Non-pigmented ciliary epithelial cell (primary cell): ENCODE measurements around the gene CDR2L.
"Not testable (repeated sequence)": the region's sequence is repeated elsewhere in the genome, so short reads cannot be mapped to it uniquely, and the experiment has no call there.

Experiments used
- DNase-seq: peaks from one replicate; pipeline ENCODE4 v3.0.0-alpha.2; 2010; ENCODE audit warnings: low read depth

The CDR2L gene

DNA sequence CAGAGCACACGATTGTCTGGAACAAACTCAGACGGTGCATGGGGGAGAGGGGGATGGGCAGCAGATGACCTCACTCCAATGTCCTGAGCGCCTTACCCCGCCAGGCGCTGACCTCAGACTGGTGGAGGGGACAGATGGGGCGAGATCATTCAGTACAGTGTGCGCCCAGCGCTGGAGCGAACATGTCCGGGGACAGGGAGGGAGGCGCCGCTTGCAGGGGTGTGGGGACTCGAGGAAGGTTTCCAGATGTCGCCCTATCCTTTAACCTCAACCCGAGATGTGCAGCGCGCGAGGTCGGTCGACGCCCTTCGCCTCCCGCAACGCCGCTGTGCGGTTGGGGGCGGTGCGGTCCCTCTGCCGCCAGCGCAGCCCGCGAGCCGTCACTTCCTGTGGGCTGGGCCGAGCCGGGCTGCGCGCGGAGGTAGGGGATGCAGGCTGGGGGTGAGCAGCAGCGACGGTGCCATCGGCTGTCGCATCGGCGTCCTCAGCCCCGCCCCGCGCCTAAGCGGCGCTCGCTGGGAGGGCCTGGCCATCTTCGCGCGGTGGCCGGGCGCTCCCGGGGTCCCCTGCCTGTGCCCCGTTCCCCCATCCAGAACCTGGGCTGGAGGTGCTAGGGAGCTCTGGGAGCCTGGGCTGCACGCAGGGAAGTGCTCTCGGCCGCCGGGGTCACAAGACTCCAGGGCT is 5.3 kb upstream of the CDR2L start:
- no peak for DNase-seq

DNA sequence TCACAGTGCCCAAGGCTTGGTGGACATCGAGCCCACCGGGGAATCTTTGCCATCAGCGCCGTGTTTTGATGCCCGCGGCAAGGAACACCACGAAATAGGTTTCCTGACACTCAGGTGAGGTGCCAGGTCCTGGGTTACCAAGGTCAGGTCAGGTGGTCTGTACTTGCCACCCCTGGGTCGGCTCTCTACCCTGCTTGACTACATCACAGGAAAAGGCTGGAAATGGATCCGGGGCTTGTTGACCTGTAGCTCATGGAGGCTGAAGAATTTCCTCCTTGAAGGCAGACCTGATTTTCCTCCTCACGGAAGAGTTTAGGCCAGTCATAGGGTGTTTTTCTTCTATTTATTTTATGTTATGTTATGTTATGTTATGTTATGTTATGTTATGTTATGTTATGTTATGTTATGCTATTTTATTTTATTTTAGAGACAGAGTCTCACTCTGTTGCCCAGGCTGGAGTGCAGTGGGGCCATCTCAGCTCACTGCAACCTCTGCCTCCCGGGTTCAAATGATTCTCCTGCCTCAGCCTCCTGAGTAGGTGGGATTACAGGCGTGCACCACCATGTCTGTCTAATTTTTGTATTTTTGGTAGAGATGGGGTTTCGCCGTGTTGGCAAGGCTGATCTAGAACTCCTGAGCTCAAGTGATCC is 4.6 kb upstream of the CDR2L start:
- not testable (repeated sequence) for DNase-seq

DNA sequence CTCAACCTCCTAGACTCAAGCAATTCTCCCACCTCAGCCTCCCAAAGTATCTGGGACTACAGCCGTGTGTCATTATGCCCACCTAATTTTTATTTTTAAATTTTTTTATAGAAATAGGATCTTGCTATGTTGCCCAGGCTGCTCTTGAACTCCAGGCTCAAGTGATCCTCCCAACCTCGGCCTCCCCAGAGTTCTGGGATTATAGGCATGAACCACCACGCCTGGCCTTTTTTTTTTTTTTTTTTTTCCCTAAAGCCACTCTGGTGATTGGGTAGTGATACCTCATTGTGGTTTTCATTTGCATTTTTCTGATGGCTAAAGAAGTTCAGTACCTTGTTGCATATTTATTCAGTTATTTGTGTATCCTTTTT is 1.2 kb upstream of the CDR2L start:
- no peak for DNase-seq

DNA sequence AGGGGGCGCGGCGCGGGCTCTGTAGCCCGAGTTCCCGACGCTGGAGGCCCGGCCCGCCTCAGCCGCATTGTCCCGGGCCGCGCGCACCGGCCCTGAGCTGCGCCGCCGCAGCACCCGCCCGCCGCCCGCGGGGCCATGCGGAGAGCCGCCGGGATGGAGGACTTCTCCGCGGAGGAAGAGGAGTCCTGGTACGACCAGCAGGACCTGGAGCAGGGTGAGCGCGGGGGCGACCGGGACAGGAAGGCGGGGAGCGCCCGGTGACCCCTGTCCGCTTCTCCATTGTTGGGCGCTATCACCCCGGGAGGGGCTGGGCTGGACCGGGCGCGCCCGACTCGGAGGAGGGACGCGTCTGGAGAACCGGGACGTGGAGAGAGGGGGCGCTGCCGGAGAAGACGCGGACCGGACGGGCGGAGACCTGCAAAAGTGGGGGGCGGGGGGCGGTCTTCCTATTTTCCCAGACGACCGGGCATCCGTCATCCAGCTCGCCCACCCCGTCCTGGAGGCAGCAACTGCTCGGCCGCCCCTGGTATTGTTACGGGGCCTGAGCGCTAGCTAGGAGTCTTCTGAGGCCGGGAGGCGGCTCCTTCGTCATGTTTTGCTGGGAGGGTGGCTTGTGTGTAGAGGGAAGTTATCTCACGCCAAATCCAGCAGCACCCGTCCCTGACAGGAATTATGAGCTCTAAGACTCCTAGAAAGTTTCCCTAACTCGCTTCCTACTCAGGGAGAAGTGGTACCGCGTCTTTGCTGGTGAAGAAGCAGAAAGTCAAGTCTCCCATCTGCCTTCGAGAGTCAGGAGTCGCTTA is 678 bp downstream of the CDR2L start:
- DNase-seq: peak; percentile 34

DNA sequence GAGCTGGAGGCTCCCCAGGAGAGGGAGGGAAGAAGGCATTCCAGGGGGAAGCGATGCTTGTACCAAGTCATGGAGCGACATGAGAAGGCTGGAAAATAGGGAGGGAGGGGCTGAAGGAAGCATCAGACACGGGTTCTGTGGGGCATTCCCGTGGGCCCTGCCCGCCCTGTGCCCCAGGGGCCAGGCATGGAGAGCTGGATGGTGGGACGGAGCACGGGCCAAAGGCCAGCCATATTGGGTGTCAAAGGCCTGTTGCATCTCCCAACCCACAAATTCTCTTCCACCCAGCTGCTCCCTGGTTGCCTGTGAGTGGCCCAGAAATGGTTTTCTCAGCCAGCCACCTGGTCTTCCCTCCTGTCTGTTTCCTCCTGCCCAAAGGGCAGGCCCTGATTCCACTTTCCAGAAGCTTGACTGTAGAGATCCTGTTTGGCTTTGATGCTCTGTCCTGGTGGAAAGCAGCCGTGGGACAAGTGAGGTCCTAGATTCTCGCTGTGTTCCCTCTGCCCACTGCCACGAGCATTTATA is 3.2 kb downstream of the CDR2L start:
- no peak for DNase-seq

DNA sequence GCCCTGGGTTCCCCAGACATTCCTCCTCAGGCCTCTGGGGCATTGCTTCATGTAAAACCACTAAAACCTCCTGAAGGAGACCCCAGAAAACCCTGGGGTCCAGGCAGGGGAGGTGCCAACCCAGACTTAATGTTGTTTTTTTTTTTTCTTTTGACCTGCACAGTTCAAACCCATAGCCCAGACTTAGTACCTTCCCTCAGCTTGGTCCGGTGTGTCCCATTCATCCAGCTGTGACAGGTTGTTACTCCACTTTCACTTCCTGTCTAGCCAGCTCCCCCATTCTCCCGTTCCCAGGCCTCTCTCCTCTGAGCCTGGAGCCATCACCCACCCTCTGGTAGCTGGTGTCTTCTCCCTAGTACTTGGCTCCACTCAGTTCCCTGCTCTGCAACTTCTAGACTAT is 4.8 kb downstream of the CDR2L start:
- DNase-seq: no peak

DNA sequence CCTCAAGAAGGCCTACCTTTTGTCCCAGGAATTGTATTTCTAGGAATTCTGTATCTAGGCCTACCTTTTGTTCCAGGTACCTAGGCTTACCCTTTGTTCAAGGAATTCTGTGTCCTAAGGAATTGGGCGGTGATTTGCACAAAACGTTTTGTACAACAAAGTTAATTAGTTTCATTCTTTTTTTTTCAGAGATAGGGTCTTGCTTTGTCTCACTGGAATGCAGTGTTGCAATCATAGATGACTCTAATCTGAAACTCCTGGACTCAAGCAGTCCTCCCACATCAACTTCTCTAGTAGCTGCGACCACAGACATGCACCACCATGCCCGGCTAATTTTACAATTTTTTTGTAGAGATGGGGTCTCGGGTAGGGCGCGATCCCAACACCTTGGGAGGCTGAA is 7.0 kb downstream of the CDR2L start:
- DNase-seq: peak; percentile 51

DNA sequence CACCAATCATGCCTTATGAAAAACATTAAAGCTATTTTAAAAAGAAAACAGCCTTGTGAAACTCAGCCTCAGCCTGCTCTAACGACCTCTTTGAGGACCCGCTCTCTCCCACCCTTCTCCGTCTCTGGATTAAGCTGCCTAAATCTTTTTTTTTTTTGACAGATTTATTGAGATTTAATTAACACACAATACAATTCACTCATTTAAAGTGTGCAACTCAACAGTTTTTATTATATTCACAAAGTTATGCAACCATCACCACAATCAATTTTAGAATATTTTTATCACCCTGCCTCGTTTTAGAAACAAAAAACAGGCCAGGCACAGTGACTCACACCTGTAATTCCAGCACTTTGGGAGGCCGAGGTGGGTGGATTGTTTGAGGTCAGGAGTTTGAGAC is 8.4 kb downstream of the CDR2L start:
- no peak for DNase-seq

DNA sequence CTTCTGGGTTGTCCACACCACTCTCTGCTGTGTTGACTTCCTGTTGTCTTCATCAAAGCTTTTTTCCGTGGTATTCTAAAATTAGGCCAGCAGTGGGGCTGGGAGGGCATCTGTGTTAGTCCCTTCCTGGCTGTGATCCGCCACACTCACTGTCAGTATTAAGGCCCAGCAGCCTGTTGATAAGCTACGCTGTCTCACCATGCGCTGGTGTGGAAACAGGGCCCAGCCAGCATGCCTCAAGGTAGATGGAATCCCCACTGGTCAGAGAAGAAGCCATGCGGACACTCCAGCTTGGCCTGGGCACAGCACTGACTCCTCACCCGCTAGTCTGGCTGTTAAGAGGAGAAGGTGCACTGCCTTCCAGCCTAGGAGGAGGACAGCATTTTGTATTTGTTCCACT is 11.4 kb downstream of the CDR2L start:
- no peak for DNase-seq

DNA sequence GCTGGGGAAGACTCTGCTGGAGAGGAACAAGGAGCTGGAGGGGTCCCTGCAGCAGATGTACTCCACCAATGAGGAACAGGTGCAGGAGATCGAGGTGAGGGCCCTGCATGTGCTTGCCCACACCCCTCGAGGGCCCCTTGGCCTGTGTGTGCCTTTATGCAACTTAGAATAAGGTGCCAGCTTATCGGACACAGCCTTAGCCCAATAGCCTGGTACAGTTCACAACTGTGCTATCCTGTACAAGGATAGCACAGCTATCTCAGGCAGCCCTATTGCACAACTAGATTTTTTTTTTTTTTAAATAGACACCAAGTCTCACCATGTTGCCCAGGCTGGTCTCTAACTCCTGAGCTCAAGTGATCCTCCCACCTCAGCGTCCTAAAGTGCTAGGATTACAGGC is 12.1 kb downstream of the CDR2L start:
- no peak for DNase-seq

DNA sequence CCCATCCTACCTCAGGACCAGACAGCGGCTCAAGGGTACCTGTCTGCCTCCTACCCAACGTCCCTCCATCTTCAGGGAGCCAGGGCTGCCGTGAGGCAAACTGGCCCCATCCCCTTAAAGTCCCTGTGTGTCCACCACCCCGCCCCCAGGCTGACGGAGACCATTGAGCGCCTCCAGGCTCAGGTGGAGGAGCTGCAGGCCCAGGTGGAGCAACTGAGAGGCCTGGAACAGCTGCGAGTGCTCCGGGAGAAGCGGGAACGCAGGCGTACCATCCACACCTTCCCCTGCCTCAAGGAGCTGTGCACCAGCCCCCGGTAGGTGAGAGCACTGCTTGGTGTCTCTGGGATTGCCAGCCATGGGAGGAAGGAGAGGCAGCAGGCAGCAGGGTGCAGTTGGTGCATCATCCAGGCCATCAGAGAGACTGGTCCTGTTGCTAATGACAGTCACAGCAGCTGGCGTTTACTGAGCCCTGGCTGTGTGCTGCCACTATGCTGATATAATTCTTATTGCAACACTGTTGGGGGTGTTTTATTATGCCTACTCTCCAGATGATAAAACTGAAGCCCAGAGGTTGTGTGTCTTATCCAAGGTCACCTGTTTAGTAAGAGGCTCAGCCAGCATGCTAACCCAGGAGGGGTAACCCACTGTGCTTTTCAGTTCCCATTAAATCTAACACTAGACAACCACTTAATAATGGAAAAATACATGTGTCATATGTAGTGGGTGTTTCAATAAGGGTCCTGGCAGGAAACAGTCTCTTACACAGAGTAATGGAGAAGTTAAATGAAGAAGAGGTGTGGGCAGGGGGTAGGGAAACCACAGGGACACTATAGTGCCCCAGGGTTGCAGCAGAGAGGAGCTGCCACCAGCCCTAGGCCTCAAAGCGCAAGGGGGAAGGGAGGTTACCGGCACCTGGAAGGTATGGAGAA is 14.7 kb downstream of the CDR2L start:
- DNase-seq: no peak

DNA sequence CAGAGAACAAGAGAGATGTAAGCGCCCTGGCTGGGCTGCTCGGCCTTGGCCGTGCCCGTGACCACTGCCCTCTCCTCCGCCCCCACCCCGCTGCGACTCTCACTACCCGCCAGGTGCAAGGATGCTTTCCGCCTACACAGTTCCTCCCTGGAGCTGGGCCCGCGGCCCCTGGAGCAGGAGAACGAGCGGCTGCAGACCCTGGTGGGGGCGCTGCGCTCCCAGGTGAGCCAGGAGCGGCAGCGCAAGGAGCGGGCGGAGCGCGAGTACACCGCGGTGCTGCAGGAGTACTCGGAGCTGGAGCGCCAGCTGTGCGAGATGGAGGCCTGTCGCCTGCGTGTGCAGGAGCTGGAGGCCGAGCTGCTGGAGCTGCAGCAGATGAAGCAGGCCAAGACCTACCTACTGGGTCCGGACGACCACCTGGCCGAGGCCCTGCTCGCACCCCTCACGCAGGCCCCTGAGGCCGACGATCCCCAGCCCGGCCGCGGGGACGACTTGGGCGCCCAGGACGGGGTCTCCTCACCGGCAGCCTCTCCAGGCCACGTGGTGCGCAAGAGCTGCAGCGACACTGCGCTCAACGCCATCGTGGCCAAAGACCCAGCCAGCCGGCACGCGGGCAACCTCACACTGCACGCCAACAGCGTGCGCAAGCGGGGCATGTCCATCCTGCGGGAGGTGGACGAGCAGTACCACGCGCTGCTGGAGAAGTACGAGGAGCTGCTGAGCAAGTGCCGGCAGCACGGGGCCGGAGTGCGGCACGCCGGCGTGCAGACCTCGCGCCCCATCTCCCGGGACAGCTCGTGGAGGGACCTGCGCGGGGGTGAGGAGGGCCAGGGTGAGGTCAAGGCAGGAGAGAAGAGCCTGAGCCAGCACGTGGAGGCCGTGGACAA is 15.9 kb downstream of the CDR2L start:
- no peak for DNase-seq

DNA sequence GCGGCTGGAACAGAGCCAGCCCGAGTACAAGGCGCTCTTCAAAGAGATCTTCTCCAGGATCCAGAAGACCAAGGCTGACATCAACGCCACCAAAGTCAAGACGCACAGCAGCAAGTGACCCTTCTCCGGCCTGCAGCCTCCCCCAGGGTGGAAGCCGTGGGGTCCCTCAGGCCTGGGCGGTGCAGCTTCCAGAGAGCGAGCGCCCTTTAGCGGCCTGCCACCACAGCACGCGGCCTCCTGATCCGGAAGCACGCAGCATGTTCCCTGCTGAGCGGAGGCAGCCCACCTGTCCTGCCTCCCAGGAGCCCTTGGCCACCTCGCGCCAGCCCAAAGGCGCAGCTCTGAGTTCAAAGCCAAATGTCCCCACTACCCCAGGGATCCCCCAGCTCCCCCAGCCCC is 16.5 kb downstream of the CDR2L start:
- no peak for DNase-seq

DNA sequence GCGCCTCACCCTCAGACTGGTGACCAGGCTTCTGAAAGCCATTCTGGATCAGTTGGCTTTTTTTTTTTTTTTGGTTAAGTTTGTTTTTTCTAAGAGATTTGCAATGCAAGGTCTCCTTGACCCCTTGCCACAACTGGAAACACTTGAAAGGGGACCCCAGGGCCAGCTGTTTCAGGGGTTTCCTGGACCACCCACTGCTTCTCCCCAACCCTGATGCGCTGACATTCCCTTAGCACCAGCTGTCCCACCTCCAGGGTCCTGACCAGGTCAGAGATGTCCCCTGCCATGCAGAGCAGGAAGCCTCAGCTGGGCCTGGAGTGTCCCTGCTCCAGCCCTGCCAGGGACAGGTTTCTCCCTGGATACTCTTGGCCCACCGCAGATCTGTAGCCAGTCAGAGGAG is 16.9 kb downstream of the CDR2L start:
- no peak for DNase-seq

DNA sequence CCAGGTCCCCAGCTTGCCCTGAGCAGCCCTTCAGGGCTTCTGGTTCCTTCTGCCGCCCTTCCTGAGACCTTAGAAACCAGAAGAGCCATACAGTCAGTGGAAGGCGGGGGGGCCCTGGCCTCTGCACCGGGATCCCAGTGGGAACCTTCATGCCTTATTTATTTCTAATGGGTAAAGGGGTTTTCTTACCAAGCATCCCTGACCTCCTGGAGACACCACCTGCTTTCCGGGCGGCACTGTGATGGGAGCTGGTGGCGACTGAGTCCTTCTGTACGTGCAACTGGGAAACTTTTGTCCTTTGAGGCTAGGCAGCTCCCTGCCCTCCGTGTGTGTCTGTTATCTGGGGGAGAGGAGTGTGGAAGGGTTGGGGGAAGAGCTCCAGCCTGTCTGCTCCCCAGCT is 17.9 kb downstream of the CDR2L start:
- DNase-seq: no peak

DNA sequence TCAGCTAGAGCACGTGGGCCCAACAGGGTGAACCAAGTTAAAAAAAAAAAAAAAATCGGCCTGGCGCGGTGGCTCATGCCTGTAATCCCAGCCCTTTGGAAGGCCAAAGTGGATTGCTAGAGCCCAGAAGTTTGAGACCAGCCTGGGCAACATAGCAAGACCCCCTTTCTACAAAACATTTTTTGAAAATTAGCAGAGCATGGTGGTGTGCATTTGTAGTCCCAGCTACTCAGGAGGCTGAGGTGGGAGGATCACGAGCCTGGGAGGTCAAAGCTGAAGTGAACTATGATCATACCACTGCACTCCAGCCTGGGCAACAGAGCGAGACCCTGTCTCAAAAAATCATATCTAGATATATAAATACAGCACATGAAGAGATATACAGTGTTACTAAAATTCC is 18.7 kb downstream of the CDR2L start:
- DNase-seq: not testable (repeated sequence)

DNA sequence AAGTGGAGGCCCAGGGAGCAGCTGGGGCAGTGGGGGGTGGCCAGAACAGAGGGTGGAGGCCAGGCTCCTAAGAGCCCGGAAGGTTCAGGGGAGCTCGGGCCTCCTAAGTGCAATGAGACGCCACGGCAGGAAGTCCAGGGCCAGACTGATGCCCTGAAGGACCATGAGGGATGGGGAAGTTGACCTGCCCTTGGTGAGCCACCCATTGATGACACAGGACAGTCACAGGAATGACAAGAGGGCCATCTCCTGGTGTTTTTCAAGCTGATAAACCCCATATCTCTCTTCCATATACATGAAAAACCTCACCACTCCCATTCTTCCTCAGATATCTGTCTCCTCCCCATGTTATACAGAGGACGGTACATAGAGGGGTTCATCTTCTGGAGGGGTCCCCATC is 19.2 kb downstream of the CDR2L start:
- DNase-seq: no peak

DNA sequence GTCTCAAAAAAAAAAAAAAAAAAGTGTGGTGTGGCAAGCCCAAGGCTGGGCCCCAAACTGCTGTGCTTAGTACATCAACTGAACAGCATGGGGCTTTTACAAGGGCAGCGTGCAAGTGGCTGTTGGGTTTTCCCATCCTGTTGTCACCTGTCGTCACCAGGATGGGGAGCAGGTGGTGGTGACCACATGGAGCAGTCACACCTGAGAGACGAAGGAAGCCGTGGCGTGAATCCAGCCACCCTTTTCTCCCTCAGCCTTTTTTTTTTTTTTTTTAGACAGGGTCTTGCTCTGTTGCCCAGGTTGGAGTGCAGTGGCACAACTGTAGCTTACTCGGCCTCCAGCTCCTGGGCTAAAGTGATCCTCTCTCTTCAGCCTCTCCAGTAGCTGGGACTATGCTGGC is 20.9 kb downstream of the CDR2L start:
- no peak for DNase-seq

DNA sequence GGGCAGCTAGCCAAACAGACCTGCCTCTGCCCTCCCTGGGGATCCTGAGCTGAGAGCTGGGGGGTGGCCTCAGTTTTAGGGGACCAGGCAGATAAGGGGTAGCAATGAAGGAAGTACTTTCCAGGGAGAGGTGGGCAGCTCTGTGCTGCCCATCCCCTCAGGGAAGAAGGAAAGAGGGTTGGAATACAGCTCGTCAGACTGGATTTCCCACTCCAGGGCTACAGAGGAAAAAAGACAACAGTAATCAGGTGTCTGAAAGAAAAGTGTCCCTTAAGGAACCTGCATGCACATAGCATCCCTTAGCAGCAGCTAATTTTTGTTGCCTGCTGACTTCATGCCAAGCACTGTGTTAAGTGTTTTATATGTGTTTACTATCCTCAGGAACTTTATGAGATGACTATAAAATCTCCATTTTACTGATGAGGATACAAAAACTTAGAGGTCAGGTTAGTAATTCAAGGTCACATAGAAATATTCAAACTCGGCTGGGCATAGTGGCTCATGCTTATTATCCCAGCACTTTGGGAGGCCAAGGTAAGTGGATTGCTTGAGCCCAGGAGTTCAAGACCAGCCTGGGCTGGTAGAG is 21.8 kb downstream of the CDR2L start:
- DNase-seq: no peak

DNA sequence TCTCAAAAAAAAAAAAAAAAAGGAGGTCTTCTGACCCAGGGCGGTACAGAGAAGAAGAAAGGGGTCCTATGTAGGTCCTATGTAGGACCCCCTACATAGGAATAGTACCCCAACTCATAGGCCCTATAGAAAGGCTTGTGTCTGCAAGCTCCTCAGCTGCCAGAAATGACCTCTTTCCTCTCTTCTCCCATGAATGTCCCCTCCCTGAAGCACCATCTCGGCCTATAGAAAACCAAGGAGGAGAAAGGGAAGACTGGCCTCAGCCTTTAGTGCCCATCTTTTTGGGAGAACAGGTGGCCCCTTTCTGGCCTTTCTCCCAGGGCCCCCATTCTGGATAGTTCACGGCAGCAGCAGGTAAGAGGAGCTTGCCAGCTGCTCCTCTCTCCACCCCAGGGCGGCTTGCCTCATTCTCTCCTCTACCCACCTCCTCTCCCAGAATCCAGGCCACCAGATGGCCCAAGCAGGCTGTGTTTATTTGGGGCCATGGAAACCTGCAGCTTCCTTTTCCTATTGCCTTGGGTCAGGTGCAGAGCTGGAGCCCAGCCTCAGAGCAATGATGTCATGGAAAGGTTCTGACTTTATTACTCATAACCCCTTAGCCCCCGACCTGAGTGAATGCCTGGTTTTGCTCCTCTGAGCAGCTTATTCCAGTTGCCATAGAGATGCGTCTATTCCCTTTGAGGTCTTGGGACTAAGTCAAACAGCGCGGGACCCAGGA is 23.4 kb downstream of the CDR2L start:
- DNase-seq: no peak
